Duodenal mucosa (tissue), 2 donors: ENCODE results near the gene GTF3C2.

Source experiments
- H3K27ac ChIP-seq: one replicate; pipeline ENCODE4 v1.7.0; 2013; ENCODE audit warnings: low read depth, low read length
- H3K27me3 ChIP-seq, 2 donors: one replicate each; pipeline ENCODE4 v1.7.0; 2013; ENCODE audit warnings: low read length in 2 of 2, control low read depth in 1 of 2; ENCODE audit not compliant: insufficient read depth in 2 of 2, control insufficient read depth in 1 of 2
- H3K36me3 ChIP-seq, 2 donors: one replicate each; pipeline ENCODE4 v1.7.0; 2013; ENCODE audit warnings: low read length in 2 of 2, control low read depth in 1 of 2; ENCODE audit not compliant: insufficient read depth in 2 of 2, control insufficient read depth in 1 of 2
- H3K4me1 ChIP-seq, 2 donors: one replicate each; pipeline ENCODE4 v1.7.0; 2013; ENCODE audit warnings: low read length in 2 of 2, control low read depth in 1 of 2; ENCODE audit not compliant: insufficient read depth in 2 of 2, control insufficient read depth in 1 of 2
- H3K4me3 ChIP-seq, 2 donors: one replicate each; pipeline ENCODE4 v1.7.0; 2013; ENCODE audit warnings: low read length in 2 of 2, low read depth in 1 of 2
- H3K9ac ChIP-seq, 2 donors: one replicate each; pipeline ENCODE4 v1.7.0; 2013; ENCODE audit warnings: low read length in 2 of 2, low read depth in 1 of 2
- H3K9me3 ChIP-seq, 2 donors: one replicate each; pipeline ENCODE4 v1.7.0; 2013; ENCODE audit warnings: low read length in 2 of 2, control low read depth in 1 of 2; ENCODE audit not compliant: control insufficient read depth in 1 of 2

The GTF3C2 gene

DNA sequence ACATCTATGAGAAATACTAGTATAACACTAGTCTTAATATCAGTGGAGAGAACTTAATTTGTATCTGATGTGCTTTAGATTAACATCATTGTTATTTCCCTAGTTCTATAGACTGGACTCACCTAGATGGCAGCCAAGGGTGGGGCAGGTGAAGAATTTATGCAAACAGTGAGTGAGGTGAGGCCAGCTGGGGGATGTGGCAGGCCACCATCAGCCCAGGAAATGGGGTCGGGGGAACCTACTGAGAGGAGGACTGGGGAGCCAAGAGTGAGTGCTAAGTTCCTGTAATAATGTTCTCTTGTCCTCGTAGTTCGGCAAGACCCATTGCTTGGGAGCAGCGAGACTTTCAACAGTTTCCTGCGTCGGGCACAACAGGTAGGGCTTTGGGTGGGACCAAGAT is 16.4 kb upstream of the GTF3C2 start:
- H3K27ac ChIP-seq: no peak overlapping the region
- no peaks in the 10 kb centered on the region for H3K27me3 ChIP-seq
- H3K9me3 ChIP-seq: no peaks in the 10 kb centered on the region
- H3K9ac ChIP-seq: no peak overlapping the region
- peaks cover 28 to 33% of the 10 kb centered on the region in 2 donors for H3K4me1 ChIP-seq
- peaks cover 51 to 62% of the 10 kb centered on the region in 2 donors for H3K36me3 ChIP-seq
- no peak overlapping the region for H3K4me3 ChIP-seq

DNA sequence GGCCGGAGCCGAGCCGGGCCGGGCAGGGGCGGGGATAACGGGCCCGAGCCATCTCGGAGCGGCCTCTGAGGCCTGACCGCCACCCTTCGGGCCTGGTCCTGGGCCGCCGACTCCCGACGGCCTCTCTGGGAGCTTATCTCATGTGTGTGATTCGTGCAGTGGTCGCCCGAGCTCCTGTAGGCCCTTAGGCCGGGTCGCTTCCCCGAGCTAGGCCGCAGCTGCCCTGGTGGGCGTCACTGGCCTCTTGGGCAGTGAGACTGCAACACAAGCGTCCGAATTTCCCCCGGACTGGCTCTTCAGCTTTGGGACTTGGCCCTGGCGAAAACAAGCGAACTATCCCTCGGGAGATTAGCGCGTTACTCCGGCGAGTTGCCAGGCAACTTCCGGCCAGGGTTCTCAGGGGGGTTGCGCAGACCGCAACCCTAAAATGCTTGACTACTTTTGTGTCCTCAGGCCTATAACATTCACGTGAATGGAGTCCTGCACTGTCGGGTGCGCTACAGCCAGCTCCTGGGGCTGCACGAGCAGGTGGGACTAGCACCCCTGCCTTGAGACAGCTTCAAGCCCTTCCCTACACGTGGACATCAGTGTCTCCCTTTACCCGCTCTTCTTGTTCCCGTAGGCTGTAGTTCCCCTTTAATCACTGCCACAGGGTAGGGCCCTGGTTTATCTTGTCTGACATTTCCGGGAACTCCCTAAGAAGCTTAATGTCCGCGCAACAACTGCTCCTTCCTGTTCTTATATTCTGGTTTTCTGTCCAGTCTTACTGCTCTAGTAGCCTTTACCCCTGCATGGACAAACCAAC is 14.5 kb upstream of the GTF3C2 start:
- peak overlapping the region; percentile 94 to 98 for H3K4me3 ChIP-seq
- H3K4me1 ChIP-seq: peaks cover 28 to 29% of the 10 kb centered on the region in 2 donors
- peak overlapping the region; percentile 77 for H3K27ac ChIP-seq
- H3K9ac ChIP-seq: peak overlapping the region; percentile 89 to 96
- H3K9me3 ChIP-seq: no peaks in the 10 kb centered on the region
- no peaks in the 10 kb centered on the region for H3K27me3 ChIP-seq
- peaks cover 50 to 62% of the 10 kb centered on the region in 2 donors for H3K36me3 ChIP-seq

DNA sequence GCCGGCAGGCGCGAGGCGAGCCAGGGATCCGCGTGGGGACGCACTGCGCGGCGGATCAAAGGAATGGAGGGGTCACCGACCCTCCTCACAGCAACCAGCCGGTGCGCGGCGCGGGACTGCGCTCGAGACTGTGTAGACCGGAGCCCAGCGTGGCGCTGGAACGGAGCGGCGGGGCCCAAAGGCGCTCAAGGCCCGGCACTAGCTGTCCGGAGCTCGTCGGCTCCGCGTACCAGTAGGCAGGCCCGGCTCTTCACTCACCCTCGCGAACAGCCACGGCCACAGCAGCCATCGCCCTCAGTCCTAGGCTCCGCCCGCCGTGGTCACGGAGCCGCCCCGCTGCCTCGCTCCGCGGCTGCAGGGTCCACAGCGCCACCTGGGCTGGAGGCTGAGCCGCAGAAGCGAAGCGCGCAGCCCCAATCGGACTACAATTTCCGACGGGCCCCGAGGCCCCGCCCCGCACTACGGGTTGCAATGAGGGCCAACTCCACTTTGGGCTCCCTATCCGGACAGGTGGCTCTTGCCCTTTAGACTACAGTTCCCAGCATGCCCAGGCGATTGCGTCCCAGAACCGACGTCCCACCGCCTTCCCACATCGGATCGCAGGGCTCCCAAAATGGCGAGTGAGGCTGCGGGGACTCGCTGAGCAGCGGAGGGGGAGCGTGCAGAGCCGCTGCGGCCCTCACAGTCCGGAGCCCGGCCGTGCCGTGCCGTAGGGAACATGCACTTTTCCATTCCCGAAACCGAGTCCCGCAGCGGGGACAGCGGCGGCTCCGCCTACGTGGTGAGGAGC is 13.7 kb upstream of the GTF3C2 start, which contains the start of the genes EIF2B4 and SNX17:
Gene EIF2B4, minus strand, starts transcription at position 313 of the 790 bp plus-strand sequence. Its CDS starts 24 bp downstream, at position 289.
Gene SNX17, plus strand, starts transcription at position 591 of the 790 bp plus-strand sequence. Its CDS starts 128 bp downstream, at position 719.
- peak within 1 kb of the TSS; percentile 94 to 98 for H3K4me3 ChIP-seq
- H3K9me3 ChIP-seq: no peaks in the 10 kb centered on the region
- H3K9ac ChIP-seq: peak within 1 kb of the TSS; percentile 89 to 97
- H3K36me3 ChIP-seq: peaks cover 45 to 61% of the 10 kb centered on the region in 2 donors
- H3K27me3 ChIP-seq: no peaks in the 10 kb centered on the region
- peak within 1 kb of the TSS; percentile 88 for H3K27ac ChIP-seq
- peaks cover 28 to 29% of the 10 kb centered on the region in 2 donors for H3K4me1 ChIP-seq

DNA sequence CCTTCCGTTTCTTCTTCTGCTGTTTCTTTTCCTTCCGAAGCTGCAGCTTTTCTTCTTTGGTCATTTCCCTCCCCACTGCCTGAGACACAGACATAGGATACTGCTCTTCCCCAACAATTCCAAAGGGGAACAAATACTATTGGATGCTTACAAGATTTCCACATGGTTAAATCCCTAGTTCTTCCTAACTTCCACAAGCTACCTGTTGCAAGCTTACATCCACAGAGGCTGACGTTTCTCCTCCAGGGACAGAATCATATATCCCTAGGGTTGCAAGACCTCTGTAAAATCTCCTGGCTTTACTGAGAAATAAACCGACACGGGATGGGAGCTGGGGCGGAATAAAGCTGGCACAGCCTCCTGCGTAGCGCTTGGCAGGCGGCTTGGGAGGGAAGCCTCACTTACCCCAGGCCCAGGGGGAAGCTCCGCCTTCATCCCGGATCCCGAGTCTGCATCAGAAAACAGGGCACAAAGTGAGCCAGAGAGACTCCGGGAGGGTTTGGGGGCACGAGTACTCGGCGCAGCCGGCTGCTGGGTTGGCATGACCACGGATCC is 13.0 kb upstream of the GTF3C2 start:
- Histone ChIP-seq H3K9me3 (no peaks in the 10 kb centered on the region), H3K36me3 (peaks cover 42 to 59% of the 10 kb centered on the region in 2 donors), H3K4me3 (peak overlapping the region; percentile 90 to 94), H3K4me1 (peaks cover 28 to 29% of the 10 kb centered on the region in 2 donors), H3K9ac (peak overlapping the region; percentile 89 to 97), H3K27ac (peak overlapping the region; percentile 88), H3K27me3 (no peaks in the 10 kb centered on the region)

DNA sequence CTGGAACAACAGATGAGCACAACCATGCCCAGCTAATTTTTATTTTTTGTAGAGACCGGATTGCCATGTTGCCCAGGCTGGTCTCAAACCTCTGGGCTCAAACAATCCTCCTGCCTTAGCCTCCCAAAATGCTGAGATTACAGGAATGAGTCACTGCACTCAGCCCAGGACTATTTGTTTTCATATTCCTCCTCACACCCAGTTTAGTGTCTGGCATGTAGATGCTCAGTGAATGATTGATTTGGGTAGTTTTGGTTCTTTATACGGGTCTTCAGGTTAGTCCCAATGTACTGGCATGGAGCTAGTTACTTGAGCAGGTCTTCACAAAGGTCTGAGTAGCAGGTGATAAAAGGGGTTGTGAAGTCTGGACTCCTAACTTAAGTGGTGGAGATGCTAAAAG is 7.4 kb upstream of the GTF3C2 start:
- H3K9me3 ChIP-seq: no peaks in the 10 kb centered on the region
- no peak overlapping the region for H3K9ac ChIP-seq
- no peak overlapping the region for H3K27ac ChIP-seq
- H3K4me1 ChIP-seq: peaks cover 4 to 5% of the 10 kb centered on the region in 2 donors
- no peak overlapping the region for H3K4me3 ChIP-seq
- peaks cover 28 to 50% of the 10 kb centered on the region in 2 donors for H3K36me3 ChIP-seq
- H3K27me3 ChIP-seq: no peaks in the 10 kb centered on the region

DNA sequence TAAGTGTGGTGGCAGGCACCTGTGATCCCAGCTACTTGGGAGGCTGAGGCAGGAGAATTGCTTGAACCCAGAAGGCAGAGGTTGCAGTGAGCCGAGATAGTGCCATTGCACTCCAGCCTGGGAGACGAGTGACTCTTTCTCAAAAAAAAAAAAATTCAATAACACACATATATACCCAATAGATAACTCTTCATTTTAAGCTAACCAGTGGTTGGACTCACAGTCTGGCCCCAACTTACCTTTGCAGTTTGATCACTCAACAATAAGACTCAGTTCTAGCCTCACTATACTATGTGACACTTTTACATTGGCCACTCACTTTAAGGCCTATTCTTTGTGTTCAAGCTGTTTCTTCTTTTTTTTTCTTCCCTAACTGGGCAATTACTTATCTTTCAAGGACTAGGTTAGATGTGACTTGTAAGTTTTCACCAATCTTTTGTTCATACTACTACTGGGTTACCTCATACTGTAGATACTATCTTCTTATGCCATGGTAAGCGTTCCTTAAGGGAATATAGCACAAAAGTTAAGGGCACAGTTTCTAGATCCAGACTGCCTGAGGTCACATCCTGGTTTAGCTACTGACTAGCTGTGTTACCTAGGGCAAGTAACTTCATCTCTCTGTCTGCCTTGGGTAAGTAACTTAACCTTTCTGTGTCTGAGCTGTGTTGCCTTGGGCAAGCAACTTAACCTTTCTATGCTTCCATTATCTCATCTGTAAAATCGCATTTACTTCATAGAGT is 6.3 kb upstream of the GTF3C2 start:
- no peaks in the 10 kb centered on the region for H3K27me3 ChIP-seq
- H3K9ac ChIP-seq: no peak overlapping the region
- no peak overlapping the region for H3K27ac ChIP-seq
- H3K9me3 ChIP-seq: no peaks in the 10 kb centered on the region
- H3K4me3 ChIP-seq: no peak overlapping the region
- H3K36me3 ChIP-seq: peaks cover 20 to 40% of the 10 kb centered on the region in 2 donors
- H3K4me1 ChIP-seq: peaks cover 3 to 4% of the 10 kb centered on the region in 2 donors

DNA sequence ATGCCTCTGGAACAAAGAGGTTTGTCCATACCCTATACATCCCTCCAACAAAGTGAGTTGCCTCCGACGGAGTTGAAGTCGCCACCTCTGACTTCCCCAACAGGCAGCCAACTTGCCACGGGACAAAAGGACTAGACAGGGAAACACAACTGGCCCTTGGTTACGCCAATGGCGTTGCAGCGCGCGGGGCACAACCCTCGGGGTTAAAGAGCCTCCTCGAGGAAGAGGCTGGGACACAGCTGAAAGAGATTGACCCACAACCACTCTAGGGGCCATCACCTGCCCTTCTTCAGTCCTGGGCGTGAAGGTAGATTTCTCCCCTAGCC is 545 bp downstream of the GTF3C2 start:
- Histone ChIP-seq H3K36me3 (no peaks in the 10 kb centered on the region), H3K27me3 (no peaks in the 10 kb centered on the region), H3K9ac (peak overlapping the region; percentile 94), H3K27ac (peak overlapping the region; percentile 93), H3K9me3 (no peaks in the 10 kb centered on the region), H3K4me3 (peak overlapping the region; percentile 97 to 98), H3K4me1 (peaks cover 26 to 27% of the 10 kb centered on the region in 2 donors)

DNA sequence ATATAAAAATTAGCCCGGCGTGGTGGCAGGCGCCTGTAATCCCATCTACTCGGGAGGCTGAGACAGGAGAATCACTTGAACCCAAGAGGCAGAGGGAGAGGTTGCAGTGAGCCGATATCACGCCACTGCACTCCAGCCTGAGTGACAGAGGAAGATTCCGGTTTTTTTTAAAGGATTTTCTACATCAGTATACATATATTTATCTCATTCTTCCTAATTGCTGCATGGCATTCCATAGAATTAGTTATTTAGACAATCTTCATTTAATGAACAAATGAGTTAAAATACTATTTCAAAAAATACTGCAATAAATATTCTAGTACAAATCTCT is 2.0 kb downstream of the GTF3C2 start:
- Histone ChIP-seq H3K27ac (no peak overlapping the region), H3K4me1 (peaks cover 26 to 27% of the 10 kb centered on the region in 2 donors), H3K36me3 (peaks cover 3 to 5% of the 10 kb centered on the region in 2 donors), H3K9me3 (no peaks in the 10 kb centered on the region), H3K27me3 (no peaks in the 10 kb centered on the region), H3K9ac (no peak overlapping the region), H3K4me3 (no peak overlapping the region)

DNA sequence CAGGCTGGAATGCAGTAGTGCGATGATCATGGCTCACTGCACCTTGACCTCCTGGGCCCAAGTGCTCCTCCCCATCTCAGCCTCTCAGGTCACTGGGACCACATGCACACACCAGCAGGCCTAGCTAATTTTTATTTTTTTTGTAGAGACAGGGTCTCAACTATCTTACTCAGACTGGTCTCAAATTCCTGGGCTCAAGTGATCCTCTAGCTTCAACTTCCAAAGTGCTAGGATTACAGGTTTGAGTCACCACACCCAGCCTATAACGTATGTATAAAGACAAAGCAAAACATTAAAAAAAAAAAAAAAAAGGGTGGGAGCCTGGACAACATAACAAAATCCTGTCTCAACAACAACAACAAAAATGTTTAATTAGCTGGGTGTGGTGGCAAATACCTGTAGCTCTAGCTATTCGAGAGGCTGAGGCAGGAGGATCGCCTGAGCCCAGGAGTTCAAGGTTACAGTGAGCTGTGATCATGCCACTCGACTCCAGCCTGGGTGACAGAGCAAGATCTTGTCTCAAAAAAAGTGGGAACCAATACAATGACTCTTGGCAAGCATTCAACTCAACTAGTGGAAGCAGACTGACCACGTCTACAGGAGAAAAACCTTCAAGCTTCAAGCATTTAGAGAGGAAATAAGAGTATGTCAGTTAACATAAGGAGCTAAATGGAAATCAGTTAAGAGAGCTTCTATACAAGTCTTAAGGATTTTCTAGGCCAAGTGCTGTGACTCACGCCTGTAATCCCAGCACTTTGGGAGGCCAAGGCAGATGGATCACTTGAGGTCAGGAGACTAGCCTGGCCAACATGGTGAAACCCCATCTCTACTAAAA is 2.6 kb downstream of the GTF3C2 start:
- Histone ChIP-seq H3K36me3 (peaks cover 3 to 5% of the 10 kb centered on the region in 2 donors), H3K4me3 (no peak overlapping the region), H3K9me3 (no peaks in the 10 kb centered on the region), H3K4me1 (peaks cover 26 to 27% of the 10 kb centered on the region in 2 donors), H3K9ac (no peak overlapping the region), H3K27me3 (no peaks in the 10 kb centered on the region), H3K27ac (no peak overlapping the region)
